HK-2 (cell line): ENCODE results near the gene ZNF274.
A peak's percentile ranks its signal among the peaks of the same experiment; 100 is the strongest.
"Not testable (repeated sequence)": the region's sequence is repeated elsewhere in the genome, so short reads cannot be mapped to it uniquely, and the experiment has no call there.

Experiments used
- DNase-seq: peaks from one replicate; pipeline ENCODE4 v3.0.0-alpha.2; 2018; ENCODE audit not compliant: unreplicated experiment

The ZNF274 gene

DNA sequence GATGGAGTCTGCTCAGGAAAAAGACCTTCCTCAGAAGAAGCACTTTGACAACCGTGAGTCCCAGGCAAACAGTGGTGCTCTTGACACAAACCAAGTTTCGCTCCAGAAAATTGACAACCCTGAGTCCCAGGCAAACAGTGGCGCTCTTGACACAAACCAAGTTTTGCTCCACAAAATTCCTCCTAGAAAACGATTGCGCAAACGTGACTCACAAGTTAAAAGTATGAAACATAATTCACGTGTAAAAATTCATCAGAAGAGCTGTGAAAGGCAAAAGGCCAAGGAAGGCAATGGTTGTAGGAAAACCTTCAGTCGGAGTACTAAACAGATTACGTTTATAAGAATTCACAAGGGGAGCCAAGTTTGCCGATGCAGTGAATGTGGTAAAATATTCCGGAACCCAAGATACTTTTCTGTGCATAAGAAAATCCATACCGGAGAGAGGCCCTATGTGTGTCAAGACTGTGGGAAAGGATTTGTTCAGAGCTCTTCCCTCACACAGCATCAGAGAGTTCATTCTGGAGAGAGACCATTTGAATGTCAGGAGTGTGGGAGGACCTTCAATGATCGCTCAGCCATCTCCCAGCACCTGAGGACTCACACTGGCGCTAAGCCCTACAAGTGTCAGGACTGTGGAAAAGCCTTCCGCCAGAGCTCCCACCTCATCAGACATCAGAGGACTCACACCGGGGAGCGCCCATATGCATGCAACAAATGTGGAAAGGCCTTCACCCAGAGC, 29.6 kb downstream of the ZNF274 start:
- DNase-seq: no peak

DNA sequence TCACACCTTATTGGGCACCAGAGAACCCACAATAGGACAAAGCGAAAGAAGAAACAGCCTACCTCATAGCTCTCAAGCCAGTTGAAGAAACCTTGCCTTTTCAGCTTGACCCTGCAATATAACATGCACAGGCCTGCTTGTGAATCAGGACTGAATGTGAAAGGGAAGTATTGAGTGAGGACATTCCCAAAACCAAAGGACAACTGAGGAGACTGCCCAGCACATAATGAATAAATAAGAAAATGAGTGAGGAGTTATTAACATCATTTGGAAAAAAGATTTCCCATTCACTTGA, 30.2 kb downstream of the ZNF274 start:
- DNase-seq: no peak

DNA sequence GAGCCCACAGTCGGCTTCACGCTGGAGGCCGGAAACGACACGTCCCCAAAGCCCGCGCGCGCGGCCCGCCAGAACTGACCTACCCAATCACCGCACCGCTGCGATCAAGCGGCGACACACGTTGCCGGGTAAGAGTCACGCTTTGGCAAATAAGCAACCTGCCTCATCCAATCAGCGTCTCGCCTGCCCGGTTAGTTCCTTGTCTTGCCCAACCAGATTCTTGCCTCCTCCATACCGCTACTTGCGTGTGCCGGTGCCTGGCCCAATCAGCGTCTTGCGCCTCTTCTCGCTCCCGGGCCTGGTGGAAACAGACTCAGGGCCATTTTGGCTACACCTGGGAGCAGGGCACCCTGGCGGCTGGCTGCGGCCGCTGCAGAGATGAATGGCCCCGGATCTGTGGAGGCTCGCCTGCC, 34.2 kb downstream of the ZNF274 start:
- no peak for DNase-seq

DNA sequence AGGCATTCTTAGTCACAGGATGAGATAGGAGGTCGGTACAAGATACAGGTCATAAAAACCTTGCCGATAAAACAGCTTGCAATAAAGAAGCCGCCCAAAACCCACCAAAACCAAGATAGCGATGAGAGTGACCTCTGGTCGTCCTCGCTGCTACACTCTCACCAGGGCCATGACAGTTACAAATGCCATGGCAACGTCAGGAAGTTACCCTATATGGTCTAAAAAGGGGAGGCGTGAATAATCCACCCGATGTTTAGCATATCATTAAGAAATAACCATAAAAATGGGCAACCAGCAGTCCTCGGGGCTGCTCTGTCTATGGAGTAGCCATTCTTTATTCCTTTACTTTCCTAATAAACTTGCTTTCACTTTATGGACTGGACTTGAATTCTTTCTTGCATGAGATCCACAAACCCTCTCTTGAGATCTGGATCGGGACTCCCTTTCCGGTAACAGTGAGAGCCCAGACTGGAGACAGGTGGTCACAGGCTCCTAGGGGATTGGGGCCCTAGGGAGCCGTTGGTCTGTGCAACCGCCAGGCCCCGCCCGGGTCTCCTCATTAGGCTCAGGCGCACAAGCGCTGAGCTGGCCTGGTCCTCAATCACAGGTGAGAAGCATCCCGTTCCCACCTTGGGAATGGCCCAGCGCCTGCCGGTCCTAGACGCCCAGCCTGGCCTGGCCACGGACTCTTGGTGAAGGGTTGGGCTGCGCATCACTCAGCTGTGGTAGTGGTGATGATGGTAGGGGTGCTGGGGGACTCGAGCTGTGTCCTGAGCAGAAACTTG, 34.9 kb downstream of the ZNF274 start:
- DNase-seq: no peak

DNA sequence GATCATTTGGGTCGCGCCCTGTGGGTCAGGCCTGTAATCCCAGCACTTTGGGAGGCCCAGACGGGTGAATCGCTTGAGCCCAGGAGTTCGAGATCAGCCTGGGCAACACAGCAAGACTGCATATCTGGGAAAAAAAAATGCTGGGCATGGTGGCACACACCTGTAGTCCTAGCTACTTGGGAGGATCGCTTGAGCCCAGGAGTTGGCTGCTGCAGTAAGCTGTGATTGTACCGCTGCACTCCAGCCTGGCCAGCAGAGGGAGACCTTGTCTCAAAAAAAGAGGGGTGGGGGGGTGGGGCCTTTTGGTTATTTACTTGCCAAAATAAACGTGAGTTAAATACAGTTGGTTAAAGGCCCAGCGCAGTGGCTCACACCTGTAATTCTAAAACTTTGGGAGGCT, 36.0 kb downstream of the ZNF274 start:
- peak; percentile 15 for DNase-seq

DNA sequence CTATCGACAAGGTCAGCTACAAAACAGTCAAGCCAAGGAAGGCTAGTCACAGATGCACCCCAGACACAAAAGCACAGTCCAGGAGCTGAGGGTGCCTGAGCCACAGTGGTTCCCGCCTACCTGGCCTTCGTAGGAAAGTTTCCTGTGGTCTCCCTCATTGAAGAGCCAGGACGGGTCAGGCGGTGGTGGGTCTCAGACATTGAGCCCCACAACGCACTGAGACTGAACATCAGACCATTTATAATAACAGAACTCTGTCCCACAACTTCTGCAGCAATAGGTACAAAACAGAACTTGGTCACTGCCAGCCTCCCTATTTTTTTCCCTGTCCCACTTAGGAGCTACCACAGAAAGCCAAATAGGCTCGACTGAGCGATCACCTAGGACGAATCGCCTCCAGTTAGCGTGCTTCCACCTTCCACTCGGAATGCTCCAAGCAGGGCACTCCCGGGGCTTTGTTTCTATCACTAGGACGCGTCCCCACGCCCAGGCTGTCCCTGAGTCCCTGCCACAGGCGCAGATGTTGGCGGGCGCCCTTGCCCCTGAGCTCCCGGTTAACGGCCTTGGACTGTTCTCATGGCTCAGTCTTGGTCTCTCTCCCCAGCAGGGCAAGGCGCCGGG, 45.2 kb downstream of the ZNF274 start:
- peak; percentile 45 for DNase-seq

DNA sequence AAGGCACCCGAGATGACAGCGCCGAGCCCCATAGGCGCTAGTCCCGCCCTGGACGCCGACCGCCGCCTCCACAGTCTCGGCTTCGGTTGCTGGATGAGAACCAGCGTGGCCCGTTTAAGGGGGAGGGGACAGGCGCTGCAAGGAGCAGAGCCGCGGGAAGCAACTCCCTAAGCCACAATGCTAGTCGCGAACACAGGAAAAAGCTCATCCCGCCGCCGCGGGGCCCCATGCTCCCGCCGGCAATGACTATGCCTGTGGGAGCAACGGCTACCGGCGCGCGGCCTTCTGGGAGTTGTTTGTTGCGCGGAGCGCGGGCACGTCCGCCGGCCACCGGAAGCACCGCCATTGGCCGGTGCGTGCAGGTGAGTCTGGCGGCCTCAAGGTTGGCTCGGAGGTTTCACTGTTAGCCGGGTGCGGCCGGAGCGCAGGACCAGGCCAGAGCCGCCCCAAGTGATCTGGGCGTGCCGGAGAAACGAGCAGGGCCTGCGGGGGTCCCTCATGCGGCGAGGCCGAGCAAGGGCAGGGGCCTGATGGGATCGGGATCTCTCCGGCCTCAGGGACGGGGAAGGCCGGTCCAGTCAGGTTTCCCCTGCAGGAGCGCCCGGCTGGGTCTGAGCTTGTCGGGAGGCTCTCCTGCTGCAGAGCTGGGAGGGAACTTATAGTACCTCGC, 45.9 kb downstream of the ZNF274 start, which contains the start of gene ZNF544:
TSS of gene ZNF544 (plus strand) at position 330 of the 670 bp plus-strand sequence. CDS start 15,110 bp downstream, outside the sequence.
- DNase-seq: peak; percentile 91

DNA sequence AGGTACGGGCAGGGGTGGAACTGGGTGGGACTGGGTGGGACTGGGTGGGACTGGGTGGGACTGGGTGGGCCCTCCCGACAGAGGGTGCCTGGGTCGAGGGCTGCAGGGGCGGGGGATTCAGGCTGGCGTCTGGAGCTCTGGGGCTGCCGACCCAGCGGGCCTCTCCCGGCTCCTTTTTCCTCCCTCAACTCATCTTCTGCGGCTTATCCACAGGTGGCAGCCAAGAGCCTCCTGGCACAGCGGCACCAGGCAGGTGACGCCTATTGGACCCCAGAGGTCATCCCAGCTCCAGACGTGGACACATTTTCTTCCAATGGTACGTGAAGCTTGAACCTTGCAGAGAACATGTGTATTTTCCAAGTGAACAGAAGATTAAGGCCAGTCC, 46.4 kb downstream of the ZNF274 start:
- peak; percentile 33 for DNase-seq

DNA sequence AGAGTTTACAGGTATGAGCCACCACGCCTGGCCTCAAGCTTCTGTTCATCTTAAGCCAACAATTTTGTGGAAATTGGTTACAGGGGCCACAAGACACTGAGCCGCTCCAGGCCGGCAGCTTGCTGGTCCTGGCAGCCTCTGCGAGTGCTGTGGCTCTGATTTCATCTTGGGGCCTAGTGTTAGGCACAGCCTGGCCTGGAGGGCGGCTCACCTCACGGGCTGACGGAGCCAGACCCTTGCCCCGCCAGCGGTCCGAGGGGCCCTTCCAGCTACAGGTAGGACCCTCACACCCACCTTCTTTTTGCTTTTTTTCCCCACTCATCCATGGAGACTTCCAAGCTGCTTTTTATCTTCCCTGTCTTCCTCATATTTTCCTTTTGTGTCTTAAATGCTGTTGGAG, 54.5 kb downstream of the ZNF274 start:
- DNase-seq: no peak

DNA sequence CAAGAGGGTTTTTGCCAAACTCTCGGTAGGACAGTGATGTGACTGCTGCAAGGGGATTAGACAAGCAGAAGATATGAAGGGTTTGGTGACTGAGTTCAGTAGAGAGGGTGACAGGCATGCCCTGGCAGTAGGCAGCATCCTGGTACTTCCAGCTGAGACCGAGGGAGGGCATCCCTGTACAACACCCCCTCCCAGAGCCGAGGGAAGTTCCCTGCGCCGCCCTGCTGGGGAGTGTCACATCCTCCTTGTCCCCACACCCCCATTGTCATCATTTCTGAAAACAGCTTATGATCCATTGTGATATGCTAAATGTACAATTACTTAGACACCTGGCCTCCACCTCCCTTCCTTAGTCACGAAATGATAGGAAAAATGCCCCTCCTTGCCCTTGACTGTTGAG, 60.5 kb downstream of the ZNF274 start:
- no peak for DNase-seq

DNA sequence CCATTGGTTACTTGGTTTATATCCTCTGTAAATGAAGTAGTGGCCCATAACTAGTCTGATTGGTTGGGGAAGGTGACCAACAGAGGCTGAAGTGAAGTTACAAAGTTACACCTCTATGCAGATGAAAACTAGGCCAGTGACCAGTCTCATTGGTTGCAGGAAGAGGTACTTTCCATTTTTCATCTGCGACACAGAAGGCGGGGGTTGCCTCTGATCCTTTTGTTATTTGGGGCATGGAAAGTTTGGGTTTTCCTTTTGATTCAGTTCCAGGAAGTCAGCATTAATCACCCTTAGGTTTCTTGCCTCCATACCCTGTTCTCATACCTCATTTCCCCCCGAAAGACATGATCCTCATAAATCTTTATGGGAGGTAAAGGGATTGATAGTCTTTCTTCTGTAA, 66.0 kb downstream of the ZNF274 start:
- DNase-seq: no peak

DNA sequence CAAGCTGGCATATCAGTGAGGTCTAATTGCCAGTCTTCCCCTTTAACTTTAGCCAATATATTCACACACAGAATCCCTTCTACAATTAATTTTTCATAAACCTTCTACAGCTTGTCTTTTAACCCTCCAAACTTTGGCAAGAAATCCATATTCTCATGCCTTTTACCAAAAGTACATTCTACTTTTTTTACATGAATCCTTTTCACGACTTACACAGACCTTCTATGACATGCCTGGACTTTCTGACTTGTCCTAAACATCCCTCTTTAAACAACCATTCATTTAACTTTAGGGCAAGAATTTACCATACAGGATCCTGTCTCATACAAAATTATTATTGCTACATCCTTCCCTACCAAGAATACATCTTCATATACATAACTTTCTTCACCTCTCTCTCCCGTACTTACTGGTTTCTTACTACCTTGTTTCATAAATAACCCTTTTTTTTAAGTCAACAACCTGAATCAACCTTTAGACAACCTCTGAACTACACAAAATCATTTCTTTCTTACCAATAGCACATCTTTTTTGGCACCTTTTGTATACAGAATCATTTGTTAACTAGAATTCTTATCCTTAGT, 69.3 kb downstream of the ZNF274 start:
- no peak for DNase-seq

DNA sequence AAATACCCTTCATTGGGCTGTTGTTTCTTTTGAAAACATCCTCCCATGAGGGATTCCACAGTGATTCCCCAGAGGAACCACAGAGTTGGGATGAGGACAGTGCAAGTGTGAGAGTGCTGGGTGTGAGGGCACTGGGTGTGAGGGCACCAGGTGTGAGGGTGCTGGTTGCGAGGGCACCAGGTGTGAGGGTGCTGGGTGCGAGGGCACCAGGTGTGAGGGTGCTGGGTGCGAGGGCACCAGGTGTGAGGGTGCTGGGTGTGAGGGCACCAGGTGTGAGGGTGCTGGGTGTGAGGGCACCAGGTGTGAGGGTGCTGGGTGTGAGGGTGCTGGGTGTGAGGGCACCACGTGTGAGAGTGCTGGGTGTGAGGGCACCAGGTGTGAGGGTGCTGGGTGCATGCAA, 75.4 kb downstream of the ZNF274 start:
- not testable (repeated sequence) for DNase-seq

DNA sequence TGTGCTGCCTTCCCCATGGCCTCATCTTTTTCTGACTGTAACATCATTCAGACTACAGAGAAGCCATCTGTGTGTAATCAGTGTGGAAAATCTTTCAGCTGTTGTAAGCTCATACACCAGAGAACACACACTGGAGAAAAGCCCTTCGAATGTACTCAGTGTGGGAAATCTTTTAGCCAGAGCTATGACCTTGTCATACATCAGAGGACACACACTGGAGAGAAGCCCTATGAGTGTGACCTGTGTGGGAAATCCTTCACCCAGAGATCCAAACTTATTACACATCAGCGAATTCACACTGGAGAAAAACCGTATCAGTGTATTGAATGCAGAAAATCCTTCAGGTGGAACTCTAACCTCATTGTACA, 78.7 kb downstream of the ZNF274 start:
- DNase-seq: no peak

DNA sequence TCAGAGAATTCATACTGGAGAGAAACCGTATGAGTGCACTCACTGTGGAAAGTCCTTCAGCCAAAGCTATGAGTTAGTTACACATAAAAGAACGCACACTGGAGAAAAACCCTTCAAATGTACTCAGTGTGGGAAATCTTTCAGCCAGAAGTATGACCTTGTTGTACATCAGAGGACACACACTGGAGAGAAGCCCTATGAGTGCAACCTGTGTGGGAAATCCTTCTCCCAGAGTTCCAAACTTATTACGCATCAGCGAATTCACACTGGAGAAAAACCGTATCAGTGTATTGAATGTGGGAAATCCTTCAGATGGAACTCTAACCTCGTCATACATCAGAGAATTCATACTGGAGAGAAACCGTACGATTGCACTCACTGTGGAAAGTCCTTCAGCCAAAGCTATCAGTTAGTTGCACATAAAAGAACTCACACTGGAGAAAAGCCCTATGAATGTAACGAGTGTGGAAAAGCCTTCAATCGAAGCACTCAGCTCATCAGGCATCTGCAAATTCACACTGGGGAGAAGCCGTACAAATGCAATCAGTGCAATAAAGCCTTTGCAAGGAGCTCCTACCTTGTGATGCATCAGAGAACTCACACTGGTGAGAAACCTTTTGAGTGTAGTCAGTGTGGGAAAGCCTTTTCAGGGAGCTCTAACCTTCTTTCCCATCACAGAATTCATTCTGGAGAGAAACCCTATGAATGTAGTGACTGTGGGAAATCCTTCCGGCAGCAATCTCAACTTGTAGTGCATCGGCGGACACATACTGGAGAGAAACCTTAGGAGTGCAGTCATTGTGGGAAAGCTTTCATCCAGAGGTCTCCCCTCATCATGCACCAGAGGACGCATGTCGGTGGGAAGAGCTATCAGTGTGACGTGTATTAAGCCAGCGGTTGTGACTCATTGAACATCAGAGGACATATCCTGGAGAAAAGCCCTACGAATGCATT, 79.4 kb downstream of the ZNF274 start:
- DNase-seq: no peak

DNA sequence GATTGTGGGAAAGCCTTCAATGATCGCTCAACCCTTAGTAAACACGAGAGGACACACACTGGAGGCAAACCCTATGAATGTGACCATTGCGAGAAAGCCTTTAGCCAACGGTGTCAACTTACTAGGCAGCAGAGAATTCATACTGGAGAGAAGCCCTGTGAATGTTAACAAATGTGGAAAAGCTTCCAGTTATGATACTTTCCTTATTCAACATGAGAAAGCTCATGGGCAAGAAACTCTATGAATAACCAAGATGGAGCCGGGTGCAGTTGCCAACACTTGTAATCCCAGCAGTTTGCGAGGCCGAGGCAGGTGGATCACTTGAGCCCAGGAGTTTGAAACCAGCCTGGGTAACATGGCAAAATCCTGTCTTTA, 80.0 kb downstream of the ZNF274 start:
- DNase-seq: no peak
